ENCODE data around the gene AQR.
"Not testable (repeated sequence)": the region's sequence is repeated elsewhere in the genome, so short reads cannot be mapped to it uniquely, and the experiment has no call there.

Gene AQR

GRCh38 chr15:34812868-34813365, 156.6 kb downstream of the AQR start:
- DNase-seq (ENCODE audit: low read depth), result not testable (repeated sequence)

- DNase-seq (ENCODE audit: low read depth), result no peak
Measured at GRCh38 chr15:34812369-34812768, 157.2 kb downstream of the AQR start.

DNA sequence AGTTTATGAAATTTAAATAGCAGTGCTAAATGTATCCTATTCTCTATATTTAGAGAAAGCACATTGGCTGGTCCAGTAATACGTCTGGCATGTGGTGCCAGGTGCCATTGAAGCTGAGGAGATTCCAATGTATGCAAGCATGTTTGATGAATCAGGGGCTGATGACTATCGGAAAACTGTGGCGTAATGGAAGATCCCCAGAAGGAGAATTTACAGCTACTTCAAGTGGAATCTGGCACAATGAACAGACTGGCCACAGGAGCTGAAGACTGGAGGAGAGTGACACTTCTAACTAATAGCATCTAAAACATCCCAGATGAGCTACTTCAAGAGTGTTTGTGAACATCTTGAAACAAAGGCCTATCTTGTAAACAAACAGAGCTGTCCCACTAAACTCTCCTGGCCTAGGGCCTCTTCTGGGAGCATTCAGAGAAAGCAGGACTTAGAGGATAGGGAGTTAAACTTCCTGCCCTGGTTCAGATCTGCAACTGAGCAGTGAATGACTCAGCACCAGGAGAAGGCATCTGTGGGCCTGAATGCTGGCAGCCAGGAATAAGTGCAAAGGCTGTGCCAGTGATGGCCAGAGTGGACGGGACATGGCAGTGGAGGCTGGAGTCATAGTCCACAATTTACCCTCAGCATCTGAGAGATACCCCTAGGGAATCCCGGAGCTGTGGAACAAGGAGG, 159.0 kb downstream of the AQR start:
- DNase-seq (ENCODE audit: low read depth), result no peak

DNA sequence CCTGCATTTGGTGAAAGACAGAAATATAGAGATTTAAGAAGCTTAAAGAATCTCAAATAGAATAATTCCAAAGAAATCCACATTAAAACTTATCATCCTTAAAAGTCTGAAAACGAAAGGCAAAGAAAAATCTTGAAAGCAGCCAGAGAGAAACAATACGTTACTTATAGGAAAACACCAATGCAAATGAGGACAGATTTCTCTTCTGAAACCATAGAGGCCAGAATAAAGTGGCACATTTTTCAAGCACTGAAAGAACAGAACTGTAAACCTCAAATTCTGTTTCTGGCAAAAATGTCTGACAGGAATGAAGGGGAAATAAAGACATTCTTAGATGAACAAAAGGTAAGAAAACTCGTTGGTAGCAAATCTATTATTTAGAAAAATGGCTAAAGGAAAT, 160.4 kb downstream of the AQR start:
- no peak for DNase-seq (ENCODE audit: low read depth)

DNA sequence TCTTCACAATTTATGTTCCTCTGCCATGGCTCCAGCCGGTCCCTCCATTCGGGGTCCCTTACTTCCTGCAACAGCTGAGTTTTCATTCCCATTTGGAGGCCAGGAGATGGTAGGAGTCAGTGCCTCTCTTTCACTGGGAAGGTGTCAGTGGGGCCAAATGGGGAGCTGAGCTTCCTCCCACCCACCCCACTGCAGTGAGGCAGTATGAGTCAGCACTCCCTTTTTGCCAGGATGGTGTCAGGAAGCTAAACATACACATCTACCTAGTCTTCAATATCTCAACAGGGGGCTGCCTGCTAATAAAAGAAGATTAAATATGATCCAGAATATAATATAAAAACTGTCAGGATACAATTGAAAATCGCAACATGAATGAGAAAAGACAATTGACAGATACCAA, 161.5 kb downstream of the AQR start:
- no peak for DNase-seq (ENCODE audit: low read depth)

- not testable (repeated sequence) for DNase-seq (ENCODE audit: low read depth)
Measured at GRCh38 chr15:34807241-34807640, 162.3 kb downstream of the AQR start.

DNA sequence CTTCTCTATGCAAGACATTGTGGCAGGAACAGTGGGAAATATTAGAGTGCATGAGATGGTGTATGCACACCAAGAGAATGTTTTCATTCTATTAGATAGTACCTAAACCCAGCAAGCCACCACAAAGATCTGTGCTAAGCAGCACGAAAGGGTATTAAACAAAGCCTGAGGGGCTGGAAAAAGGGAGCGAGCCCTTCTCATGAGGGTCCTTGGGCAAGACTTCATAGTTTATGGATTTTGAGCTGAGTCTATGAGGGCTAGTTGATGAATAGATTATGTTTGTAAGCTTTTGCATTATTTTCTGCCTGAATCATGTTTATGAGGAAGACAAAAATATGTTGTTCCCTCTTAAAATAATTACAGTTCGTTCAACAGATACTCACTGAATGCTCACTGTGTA, 164.8 kb downstream of the AQR start:
- DNase-seq (ENCODE audit: low read depth), result no peak

DNA sequence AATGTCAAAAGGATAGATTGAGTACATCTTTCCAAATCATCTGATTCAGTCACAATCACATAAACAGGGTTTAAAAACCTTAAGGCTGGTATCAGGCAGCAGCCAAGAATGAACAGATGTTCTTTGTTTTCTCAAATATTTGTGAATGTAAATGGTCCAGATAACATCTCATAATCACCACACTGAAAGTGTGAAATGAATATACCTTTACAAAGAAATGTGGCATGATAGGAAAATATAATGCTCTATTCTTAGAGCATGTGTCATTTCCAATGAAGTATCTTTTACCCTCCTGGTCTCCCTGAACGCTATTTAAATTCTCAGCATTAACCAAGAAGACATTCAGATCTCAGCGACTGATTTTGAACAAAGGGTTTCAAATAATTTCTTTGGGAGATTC, 165.4 kb downstream of the AQR start:
- DNase-seq (ENCODE audit: low read depth), result no peak

GRCh38 chr15:34802803-34803750, 166.5 kb downstream of the AQR start:
- DNase-seq (ENCODE audit: low read depth), result no peak

DNA sequence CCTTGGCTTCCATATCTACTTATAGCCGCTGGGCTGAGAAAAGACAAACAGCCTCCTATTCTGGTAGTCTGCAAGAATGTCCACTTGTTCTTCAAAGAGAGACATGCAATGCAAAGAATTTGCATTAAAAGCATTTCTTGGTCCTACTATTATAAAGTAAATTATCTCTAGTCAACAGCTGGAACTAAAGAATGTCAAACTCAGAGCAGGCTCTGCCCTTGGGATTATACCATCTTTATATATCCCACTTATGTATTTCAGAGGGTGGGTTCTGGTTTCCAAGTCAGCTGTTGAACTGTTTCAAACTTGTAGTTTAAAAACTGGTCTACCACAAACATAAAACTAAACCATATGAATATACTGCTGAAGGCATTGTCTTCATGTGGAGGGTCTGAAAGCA, 167.2 kb downstream of the AQR start:
- DNase-seq (ENCODE audit: low read depth), result no peak

Data from activated T-helper 1 cell treated with Interleukin-2 at 50 U/mL for 16 hours (primary cell).